Lower leg skin (tissue), 3 donors: ENCODE results near the gene ODR4.
"Not testable (repeated sequence)": the region's sequence is repeated elsewhere in the genome, so short reads cannot be mapped to it uniquely, and the experiment has no call there.

Experiments
- POLR2A ChIP-seq, 2 donors: fragments of 450-650 bp; IDR thresholded peaks; one replicate each; pipeline ENCODE4 v1.6.1; 2016 to 2017; ENCODE audit warnings: antibody characterized with exemption in 2 of 2, mild to moderate bottlenecking in 1 of 2, moderate library complexity in 1 of 2
- TF ChIP-seq, protein P1 (sequence below), 3 donors: fragments of 450-650 bp; IDR thresholded peaks; one replicate each; pipeline ENCODE4 v1.5.1; 2016; ENCODE audit warnings: antibody characterized with exemption in 3 of 3, mild to moderate bottlenecking in 3 of 3, moderate library complexity in 2 of 3

DNA sequence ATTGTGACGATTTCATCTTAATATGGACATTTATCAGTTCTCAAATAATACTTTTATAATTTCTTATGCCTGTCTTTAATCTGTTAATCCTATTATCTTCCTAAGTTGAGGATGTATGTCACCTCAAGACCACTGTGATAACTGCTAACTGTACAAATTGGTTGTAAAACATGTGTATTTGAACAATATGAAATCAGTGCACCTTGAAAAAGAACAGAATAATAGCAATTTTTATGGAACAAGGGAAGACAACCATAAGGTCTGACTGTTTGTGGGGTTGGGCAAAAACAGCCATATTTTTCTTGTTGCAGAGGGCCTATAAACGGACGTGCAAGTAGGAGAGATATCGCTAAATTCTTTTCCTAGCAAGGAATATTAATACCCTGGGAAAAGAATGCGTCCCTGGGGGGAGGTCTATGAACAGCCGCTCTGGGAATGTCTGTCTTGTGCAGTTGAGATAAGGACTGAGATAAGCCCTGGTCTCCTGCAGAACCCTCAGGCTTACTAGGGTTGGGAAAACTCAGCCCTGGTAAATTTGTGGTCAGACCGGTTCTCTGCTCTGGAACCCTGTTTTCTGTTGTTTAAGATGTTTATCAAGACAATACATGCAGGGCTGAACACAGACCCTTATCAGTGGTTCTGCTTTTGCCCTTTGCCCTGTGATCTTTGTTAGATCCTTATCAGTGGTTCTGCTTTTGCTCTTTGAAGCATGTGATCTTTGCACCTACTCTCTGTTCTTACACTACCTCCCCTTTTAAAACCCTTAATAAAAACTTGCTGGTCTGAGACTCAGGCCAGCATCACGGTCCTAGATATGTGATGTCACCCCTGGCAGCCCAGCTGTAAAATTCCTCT, 27.6 kb upstream of the ODR4 start:
- not testable (repeated sequence) for TF ChIP-seq POLR2A (IDR thresholded peaks at IDR 0.05)
- TF ChIP-seq, protein P1, sequence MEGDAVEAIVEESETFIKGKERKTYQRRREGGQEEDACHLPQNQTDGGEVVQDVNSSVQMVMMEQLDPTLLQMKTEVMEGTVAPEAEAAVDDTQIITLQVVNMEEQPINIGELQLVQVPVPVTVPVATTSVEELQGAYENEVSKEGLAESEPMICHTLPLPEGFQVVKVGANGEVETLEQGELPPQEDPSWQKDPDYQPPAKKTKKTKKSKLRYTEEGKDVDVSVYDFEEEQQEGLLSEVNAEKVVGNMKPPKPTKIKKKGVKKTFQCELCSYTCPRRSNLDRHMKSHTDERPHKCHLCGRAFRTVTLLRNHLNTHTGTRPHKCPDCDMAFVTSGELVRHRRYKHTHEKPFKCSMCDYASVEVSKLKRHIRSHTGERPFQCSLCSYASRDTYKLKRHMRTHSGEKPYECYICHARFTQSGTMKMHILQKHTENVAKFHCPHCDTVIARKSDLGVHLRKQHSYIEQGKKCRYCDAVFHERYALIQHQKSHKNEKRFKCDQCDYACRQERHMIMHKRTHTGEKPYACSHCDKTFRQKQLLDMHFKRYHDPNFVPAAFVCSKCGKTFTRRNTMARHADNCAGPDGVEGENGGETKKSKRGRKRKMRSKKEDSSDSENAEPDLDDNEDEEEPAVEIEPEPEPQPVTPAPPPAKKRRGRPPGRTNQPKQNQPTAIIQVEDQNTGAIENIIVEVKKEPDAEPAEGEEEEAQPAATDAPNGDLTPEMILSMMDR (IDR thresholded peaks at IDR 0.05), result not testable (repeated sequence)
